Activated naive CD4-positive, alpha-beta T cell treated with anti-CD3 and anti-CD28 coated beads, Interleukin-2, amount 50 U/mL, for 24 hours (primary cell): Measurements from ENCODE around the gene PRRC1.
"Not testable (repeated sequence)": the region's sequence is repeated elsewhere in the genome, so short reads cannot be mapped to it uniquely, and the experiment has no call there.

Experiments used
- H3K27ac Mint-ChIP-seq: one replicate; pipeline ENCODE4 v1.8.0; 2021; ENCODE audit warnings: mild to moderate bottlenecking, mixed read lengths
- H3K27me3 Mint-ChIP-seq: one replicate; pipeline ENCODE4 v1.8.0; 2021; ENCODE audit warnings: mixed read lengths
- H3K36me3 Mint-ChIP-seq: one replicate; pipeline ENCODE4 v1.8.0; 2021; ENCODE audit warnings: mixed read lengths
- H3K4me1 Mint-ChIP-seq: one replicate; pipeline ENCODE4 v1.8.0; 2021; ENCODE audit warnings: mixed read lengths
- H3K4me3 Mint-ChIP-seq: one replicate; pipeline ENCODE4 v1.8.0; 2021; ENCODE audit warnings: mild to moderate bottlenecking, mixed read lengths
- H3K9me3 Mint-ChIP-seq: one replicate; pipeline ENCODE4 v1.8.0; 2021; ENCODE audit warnings: mixed read lengths

Gene PRRC1

GRCh38 chr5:127563136-127563535 is 45.7 kb downstream of the PRRC1 start:
- Mint-ChIP-seq H3K27ac (no peak overlapping the region), H3K36me3 (no peaks in the 10 kb centered on the region), H3K4me3 (no peak overlapping the region), H3K4me1 (peaks cover 4% of the 10 kb centered on the region), H3K9me3 (no peaks in the 10 kb centered on the region), H3K27me3 (no peaks in the 10 kb centered on the region)

DNA sequence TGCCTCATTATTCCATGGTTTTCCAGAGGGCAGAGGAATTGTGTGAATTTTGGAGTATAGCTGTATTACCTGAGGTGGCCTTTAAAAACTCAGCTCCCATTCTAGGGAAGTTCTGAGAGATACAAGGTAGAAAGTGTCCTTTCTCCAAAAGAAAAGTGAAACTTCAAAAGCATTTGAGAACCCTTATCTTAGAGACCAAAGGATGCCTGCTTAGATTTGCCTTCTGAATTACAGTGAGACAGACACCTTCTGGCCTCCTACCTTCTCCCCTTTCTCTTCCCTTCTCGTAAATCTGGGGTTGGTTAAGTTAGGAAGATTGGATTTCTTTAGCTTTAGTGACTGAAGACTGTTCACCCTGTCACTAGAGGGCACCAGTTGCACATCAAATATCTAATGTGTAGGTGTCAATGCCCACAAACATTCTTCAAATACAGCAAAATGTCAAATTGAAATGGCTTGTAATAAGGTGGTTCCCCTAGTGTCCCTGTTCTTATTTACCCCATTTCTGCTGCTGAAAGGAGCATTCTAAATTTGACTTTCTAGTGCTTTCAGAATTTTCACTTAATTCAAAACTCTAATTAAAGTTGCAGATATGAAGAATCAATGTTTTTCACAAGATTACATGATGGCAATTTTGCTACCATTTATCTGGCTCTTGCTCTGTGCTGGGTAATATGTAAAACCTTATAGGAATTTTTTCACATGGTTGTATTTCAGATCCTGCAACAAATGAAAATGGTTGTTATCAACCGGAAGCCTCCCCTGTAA is 46.7 kb downstream of the PRRC1 start:
- Mint-ChIP-seq H3K27me3 (no peaks in the 10 kb centered on the region), H3K4me1 (peaks cover 4% of the 10 kb centered on the region), H3K4me3 (no peak overlapping the region)

DNA sequence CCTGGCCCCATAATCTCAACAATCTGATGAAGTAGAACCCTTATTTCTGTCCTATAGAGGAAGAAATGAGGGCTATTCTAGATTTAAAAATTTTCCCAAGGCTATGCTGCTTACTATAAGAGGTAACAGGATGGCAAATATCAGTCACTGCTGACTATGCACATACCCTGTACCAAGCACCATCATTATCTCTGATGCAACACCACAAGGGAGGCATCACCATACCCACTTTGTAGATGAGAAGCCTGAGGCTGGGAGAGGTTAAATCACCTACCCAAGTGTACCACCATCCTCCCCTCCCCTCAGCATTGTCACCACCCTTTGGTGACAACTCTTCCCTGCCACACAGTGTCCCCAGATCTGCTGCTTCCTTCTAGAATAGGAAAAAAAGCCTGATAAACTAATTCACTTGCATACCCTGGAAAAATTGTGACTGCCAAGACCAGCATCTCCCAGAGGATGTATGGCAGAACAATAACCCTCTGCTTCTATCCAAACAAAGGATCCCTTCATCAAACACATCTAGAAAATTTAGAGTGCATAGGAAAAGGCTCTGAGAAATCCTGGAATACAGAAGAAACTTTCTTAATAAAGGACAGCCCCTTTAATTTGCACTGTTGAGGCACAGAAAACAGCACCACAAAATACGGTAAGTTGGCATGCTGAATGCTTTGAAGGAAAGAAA is 48.3 kb downstream of the PRRC1 start:
- peaks cover 4% of the 10 kb centered on the region for H3K4me1 Mint-ChIP-seq
- no peak overlapping the region for H3K27ac Mint-ChIP-seq
- H3K36me3 Mint-ChIP-seq = no peaks in the 10 kb centered on the region
- H3K27me3 Mint-ChIP-seq = peaks cover 5% of the 10 kb centered on the region
- H3K9me3 Mint-ChIP-seq = no peaks in the 10 kb centered on the region
- no peak overlapping the region for H3K4me3 Mint-ChIP-seq

More for the DNA sequence above, 46.7 kb downstream of the PRRC1 start:
- Mint-ChIP-seq H3K36me3 (no peaks in the 10 kb centered on the region), H3K9me3 (no peaks in the 10 kb centered on the region), H3K27ac (no peak overlapping the region)

GRCh38 chr5:127567026-127567768 is 49.8 kb downstream of the PRRC1 start:
- peaks cover 4% of the 10 kb centered on the region for H3K4me1 Mint-ChIP-seq
- H3K9me3 Mint-ChIP-seq = no peaks in the 10 kb centered on the region
- H3K36me3 Mint-ChIP-seq = no peaks in the 10 kb centered on the region
- peaks cover 8% of the 10 kb centered on the region for H3K27me3 Mint-ChIP-seq
- H3K27ac Mint-ChIP-seq = no peak overlapping the region
- no peak overlapping the region for H3K4me3 Mint-ChIP-seq

DNA sequence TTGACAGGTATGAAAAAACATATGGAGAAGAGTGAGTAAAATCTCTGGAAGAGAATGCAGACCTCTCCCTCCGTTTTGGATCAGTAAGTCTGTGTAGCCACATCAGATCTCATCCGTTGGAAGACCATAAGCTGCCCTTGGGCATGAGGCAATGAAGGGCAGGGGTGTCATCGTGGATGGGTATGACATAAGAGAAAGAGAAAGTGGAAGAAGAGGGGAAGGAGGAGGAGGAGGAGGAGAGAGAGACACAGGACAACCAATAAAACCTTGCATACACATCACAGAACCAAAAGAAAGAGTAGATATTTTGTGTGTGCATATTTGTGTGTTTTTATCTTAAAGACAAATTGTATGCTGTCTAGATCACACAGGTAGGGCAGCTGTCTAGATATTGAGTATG is 50.7 kb downstream of the PRRC1 start:
- no peaks in the 10 kb centered on the region for H3K36me3 Mint-ChIP-seq
- peaks cover 4% of the 10 kb centered on the region for H3K4me1 Mint-ChIP-seq
- peaks cover 12% of the 10 kb centered on the region for H3K27me3 Mint-ChIP-seq
- H3K9me3 Mint-ChIP-seq = no peaks in the 10 kb centered on the region
- no peak overlapping the region for H3K27ac Mint-ChIP-seq
- H3K4me3 Mint-ChIP-seq = no peak overlapping the region

- not testable (repeated sequence) for H3K9me3 Mint-ChIP-seq, H3K27ac Mint-ChIP-seq, H3K36me3 Mint-ChIP-seq, H3K4me3 Mint-ChIP-seq, H3K4me1 Mint-ChIP-seq
- H3K27me3 Mint-ChIP-seq = peaks cover 12% of the 10 kb centered on the region
Observed at GRCh38 chr5:127569471-127569870, 52.0 kb downstream of the PRRC1 start.

- Mint-ChIP-seq H3K27me3 (peaks cover 18% of the 10 kb centered on the region), H3K9me3 (peaks cover 12% of the 10 kb centered on the region), H3K4me1 (no peaks in the 10 kb centered on the region), H3K4me3 (no peak overlapping the region), H3K27ac (no peak overlapping the region), H3K36me3 (peaks cover 6% of the 10 kb centered on the region)
Observed at GRCh38 chr5:127571314-127572131, 54.1 kb downstream of the PRRC1 start.

DNA sequence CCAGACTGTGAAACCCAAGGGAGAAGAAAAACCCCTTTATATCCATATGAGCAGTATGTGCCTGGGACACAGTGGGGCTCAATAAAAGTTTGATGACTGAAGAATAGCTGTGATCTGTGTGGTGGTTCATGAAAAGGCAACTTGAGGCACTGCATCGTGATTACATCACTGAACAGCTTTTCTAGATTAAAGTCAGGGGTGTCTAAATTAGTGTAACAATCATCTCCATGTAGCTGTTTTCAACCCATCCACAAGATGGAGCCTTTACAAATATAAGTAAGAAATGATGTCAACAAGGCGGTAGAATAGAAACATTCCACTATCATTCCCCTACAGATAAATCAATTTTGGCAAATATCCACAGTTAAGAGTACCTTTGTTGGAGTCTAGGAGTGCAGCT is 55.5 kb downstream of the PRRC1 start:
- H3K4me1 Mint-ChIP-seq = no peaks in the 10 kb centered on the region
- peaks cover 12% of the 10 kb centered on the region for H3K9me3 Mint-ChIP-seq
- peaks cover 6% of the 10 kb centered on the region for H3K36me3 Mint-ChIP-seq
- H3K27me3 Mint-ChIP-seq = peaks cover 19% of the 10 kb centered on the region
- no peak overlapping the region for H3K4me3 Mint-ChIP-seq
- H3K27ac Mint-ChIP-seq = no peak overlapping the region

DNA sequence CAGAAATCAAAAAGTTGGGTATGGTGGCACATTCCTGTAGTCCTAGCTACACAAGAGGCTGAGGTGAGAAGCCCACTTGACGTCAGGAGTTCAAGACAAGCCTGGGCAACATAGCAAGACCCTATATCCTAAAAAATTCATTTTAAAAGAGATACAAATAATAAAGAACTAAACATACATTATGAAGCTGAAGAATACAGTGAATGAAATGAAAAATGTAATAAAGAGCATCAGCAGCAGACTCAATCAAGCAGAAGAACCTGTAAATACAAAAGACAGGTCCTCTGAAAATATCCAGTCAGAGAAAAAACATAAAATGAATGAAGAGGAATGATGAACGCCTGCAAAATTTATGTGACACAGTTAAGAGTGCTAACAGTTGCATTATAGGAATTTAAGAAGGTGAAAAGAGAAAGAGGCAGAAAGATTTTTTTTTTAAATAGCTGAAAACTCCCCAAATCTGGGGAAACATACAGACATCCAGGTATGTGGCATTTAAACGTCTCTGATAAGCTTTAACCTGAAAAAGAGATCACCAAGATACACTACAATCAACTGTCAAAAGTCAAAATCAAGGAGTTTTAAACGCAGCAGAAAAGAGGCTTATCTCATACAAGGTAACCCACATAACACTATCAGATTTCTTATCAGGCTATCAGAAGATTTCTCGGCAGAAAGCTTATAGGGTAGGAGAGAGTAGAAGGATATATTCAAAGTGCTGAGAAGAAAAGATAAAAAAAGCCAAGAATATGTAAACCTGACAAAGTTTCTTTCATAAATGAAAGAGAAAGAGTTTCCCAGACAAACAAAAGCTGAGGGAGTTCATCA is 57.6 kb downstream of the PRRC1 start:
- H3K4me3 Mint-ChIP-seq = no peak overlapping the region
- H3K9me3 Mint-ChIP-seq = peaks cover 12% of the 10 kb centered on the region
- H3K4me1 Mint-ChIP-seq = no peaks in the 10 kb centered on the region
- peaks cover 6% of the 10 kb centered on the region for H3K36me3 Mint-ChIP-seq
- peaks cover 21% of the 10 kb centered on the region for H3K27me3 Mint-ChIP-seq
- no peak overlapping the region for H3K27ac Mint-ChIP-seq

- H3K9me3 Mint-ChIP-seq = peaks cover 12% of the 10 kb centered on the region
- peaks cover 6% of the 10 kb centered on the region for H3K36me3 Mint-ChIP-seq
- no peak overlapping the region for H3K4me3 Mint-ChIP-seq
- H3K27me3 Mint-ChIP-seq = peaks cover 15% of the 10 kb centered on the region
- H3K27ac Mint-ChIP-seq = no peak overlapping the region
- no peaks in the 10 kb centered on the region for H3K4me1 Mint-ChIP-seq
Observed at GRCh38 chr5:127577458-127577857, 60.0 kb downstream of the PRRC1 start.

GRCh38 chr5:127580731-127581130 is 63.3 kb downstream of the PRRC1 start:
- Mint-ChIP-seq H3K27me3 (peaks cover 6% of the 10 kb centered on the region), H3K27ac (no peak overlapping the region), H3K9me3 (no peaks in the 10 kb centered on the region), H3K36me3 (no peaks in the 10 kb centered on the region), H3K4me1 (no peaks in the 10 kb centered on the region), H3K4me3 (no peak overlapping the region)

- peaks cover 6% of the 10 kb centered on the region for H3K27me3 Mint-ChIP-seq
- H3K27ac Mint-ChIP-seq = no peak overlapping the region
- no peaks in the 10 kb centered on the region for H3K4me1 Mint-ChIP-seq
- H3K36me3 Mint-ChIP-seq = no peaks in the 10 kb centered on the region
- H3K4me3 Mint-ChIP-seq = no peak overlapping the region
- H3K9me3 Mint-ChIP-seq = no peaks in the 10 kb centered on the region
Observed at GRCh38 chr5:127581450-127581849, 64.0 kb downstream of the PRRC1 start.

- H3K9me3 Mint-ChIP-seq = no peaks in the 10 kb centered on the region
- H3K36me3 Mint-ChIP-seq = no peaks in the 10 kb centered on the region
- H3K27ac Mint-ChIP-seq = no peak overlapping the region
- H3K4me3 Mint-ChIP-seq = no peak overlapping the region
- no peaks in the 10 kb centered on the region for H3K4me1 Mint-ChIP-seq
- peaks cover 5% of the 10 kb centered on the region for H3K27me3 Mint-ChIP-seq
Observed at GRCh38 chr5:127582773-127583370, 65.4 kb downstream of the PRRC1 start.

DNA sequence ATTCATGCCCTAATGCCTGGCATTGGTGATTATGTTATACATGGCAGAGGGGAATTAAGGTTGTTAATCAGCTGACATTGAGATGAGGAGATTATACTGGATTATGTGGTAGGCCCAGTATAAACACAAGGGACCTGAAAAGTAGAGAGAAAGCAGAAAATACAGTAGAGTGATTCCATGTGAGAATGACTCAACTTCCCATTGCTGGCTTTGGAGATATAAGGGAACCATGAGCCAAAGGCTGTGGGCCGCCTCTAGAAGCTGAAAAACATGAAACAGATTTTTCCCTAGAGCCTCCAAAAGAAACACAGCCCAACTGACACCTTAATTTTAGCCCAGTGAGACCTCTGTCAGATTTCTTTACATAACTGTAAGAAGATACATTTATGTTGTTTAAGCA is 66.4 kb downstream of the PRRC1 start:
- Mint-ChIP-seq H3K4me1 (no peaks in the 10 kb centered on the region), H3K27ac (no peak overlapping the region), H3K4me3 (no peak overlapping the region), H3K9me3 (no peaks in the 10 kb centered on the region), H3K36me3 (no peaks in the 10 kb centered on the region), H3K27me3 (peaks cover 1% of the 10 kb centered on the region)
